ENCODE measurements around the gene TSN.

DNA sequence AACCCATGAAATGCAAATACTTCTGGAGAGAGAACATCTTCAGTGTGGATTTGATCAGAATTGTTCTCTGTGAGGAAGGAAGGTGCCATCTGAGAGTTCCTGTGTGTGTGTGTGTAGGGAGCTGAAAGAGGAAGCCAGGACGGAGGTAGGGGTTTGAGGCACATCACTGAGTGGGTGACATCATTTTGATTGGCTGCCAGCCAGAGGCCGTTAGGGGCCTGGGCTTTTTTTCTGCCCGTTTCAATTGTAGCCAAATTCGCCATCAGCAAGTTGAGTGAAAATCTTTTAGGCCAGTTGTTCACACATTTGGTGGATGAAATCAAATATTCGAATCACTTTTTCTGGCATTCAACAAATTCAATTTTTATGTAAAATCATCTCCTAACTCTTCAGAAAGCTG is 48.9 kb downstream of the TSN start:
- TF ChIP-seq, protein P1, sequence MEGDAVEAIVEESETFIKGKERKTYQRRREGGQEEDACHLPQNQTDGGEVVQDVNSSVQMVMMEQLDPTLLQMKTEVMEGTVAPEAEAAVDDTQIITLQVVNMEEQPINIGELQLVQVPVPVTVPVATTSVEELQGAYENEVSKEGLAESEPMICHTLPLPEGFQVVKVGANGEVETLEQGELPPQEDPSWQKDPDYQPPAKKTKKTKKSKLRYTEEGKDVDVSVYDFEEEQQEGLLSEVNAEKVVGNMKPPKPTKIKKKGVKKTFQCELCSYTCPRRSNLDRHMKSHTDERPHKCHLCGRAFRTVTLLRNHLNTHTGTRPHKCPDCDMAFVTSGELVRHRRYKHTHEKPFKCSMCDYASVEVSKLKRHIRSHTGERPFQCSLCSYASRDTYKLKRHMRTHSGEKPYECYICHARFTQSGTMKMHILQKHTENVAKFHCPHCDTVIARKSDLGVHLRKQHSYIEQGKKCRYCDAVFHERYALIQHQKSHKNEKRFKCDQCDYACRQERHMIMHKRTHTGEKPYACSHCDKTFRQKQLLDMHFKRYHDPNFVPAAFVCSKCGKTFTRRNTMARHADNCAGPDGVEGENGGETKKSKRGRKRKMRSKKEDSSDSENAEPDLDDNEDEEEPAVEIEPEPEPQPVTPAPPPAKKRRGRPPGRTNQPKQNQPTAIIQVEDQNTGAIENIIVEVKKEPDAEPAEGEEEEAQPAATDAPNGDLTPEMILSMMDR (optimal IDR thresholded peaks at IDR 0.05 in 1 of 3, IDR thresholded peaks at IDR 0.05 in 1 of 3, conservative IDR thresholded peaks at IDR 0.05 in 1 of 3; ENCODE audit: extremely low read depth in 1 of 3, insufficient read depth in 2 of 3, low read length in 3 of 3), result no peak
- TF ChIP-seq EZH2 (IDR thresholded peaks at IDR 0.05; ENCODE audit: low read length), result no peak

Measured in keratinocyte (primary cell).